ENCODE results near the gene ADNP.

- TF ChIP-seq CTCF (conservative IDR thresholded peaks at IDR 0.05) (no peak), ZFX (IDR thresholded peaks at IDR 0.05) (no peak)
Measured at GRCh38 chr20:50921803-50922501, 9.3 kb downstream of the ADNP start.

Measured in C4-2B (cell line).